GM20000 (cell line): ENCODE data around the gene PRAMEF1.
"Not testable (repeated sequence)": the region's sequence is repeated elsewhere in the genome, so short reads cannot be mapped to it uniquely, and the experiment has no call there.

ENCODE experiments used
- DNase-seq: peaks from one replicate; pipeline ENCODE4 v3.0.0; 2012; ENCODE audit warnings: low spot score
- TF ChIP-seq, protein P1 (sequence below): IDR thresholded peaks from 2 replicates; pipeline ENCODE4 v1.5.1; 2012; ENCODE audit warnings: mild to moderate bottlenecking, control low read depth; ENCODE audit errors: extremely low read depth, missing control alignments

Gene PRAMEF1

DNA sequence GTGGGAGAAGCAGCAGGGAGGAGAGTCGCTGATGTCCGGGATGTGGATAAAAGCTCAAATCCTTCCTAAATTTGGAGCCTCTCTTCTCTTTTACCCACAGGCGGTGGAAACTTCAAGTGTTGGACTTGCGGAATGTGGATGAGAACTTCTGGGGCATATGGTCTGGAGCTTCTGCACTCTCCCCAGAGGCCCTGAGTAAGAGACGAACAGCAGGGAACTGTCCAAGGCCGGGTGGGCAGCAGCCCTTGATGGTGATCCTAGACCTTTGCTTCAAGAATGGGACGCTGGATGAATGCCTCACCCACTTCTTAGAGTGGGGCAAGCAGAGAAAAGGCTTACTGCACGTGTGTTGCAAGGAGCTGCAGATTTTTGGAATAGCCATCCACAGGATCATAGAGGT is 15.8 kb upstream of the PRAMEF1 start:
- DNase-seq: no peak
- TF ChIP-seq, protein P1, sequence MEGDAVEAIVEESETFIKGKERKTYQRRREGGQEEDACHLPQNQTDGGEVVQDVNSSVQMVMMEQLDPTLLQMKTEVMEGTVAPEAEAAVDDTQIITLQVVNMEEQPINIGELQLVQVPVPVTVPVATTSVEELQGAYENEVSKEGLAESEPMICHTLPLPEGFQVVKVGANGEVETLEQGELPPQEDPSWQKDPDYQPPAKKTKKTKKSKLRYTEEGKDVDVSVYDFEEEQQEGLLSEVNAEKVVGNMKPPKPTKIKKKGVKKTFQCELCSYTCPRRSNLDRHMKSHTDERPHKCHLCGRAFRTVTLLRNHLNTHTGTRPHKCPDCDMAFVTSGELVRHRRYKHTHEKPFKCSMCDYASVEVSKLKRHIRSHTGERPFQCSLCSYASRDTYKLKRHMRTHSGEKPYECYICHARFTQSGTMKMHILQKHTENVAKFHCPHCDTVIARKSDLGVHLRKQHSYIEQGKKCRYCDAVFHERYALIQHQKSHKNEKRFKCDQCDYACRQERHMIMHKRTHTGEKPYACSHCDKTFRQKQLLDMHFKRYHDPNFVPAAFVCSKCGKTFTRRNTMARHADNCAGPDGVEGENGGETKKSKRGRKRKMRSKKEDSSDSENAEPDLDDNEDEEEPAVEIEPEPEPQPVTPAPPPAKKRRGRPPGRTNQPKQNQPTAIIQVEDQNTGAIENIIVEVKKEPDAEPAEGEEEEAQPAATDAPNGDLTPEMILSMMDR: no peak

DNA sequence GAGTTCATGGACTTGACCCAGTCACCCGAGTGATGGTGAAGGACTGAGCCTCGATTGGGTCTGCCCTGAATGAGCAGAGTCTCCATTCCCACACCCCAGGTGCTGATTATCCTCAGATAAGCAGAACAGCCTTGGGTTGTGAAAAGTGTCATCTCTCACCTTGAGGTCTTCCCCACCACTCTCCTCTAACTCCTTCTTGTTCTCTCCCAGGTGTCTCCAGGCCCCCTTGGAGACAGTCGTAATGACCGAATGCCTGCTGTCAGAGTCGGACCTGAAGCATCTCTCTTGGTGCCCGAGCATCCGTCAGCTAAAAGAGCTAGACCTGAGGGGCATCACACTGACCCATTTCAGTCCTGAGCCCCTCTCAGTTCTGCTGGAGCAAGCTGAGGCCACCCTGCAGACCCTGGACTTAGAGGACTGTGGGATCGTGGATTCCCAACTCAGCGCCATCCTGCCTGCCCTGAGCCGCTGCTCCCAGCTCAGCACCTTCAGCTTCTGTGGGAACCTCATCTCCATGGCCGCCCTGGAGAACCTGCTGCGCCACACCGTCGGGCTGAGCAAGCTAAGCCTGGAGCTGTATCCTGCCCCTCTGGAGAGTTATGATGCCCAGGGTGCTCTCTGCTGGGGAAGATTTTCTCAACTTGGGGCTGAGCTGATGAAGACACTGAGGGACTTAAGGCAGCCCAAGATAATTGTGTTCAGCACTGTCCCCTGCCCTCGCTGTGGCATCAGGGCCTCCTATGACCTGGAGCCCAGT is 14.2 kb upstream of the PRAMEF1 start:
- no peak for DNase-seq
- TF ChIP-seq, protein P1: no peak

DNA sequence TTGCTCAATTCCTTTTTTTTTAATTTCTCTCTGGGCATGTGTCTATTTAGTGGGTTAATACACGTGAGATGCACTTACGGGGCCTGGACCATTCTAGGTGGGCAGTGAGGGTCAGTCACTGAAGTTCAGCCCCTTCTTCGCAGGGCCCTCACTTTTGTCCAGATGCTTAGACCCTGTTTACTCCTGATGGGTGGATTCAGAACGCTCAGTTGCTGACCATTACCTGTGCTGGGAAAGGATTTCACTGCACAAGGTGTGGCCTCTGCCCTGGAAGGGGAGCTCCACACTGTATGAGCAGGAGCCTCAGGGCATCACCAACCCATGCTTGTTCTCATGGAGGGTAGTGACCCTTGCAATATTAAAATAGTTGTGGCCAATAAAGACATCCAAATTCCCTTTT is 13.1 kb upstream of the PRAMEF1 start:
- DNase-seq: no peak
- TF ChIP-seq, protein P1: no peak

DNA sequence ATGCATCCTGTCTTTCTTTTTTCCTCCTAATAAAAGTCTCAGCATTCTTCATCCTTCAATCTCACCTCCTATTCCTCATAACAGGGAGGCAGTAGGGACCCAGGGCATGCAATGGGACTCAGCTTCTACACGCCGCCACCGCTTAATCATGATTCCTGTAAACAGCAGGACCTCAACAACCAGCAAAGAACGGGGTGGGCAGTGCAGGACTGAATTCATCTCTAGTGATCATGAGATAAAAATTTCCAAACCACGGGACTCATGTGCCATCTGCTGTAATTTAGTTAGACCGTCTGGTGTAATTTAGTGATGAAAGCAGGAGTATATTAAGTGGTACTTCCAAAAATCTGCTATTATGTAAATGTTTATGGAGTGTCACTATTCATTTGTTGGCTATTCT is 12.3 kb upstream of the PRAMEF1 start:
- no peak for DNase-seq
- TF ChIP-seq, protein P1: no peak

DNA sequence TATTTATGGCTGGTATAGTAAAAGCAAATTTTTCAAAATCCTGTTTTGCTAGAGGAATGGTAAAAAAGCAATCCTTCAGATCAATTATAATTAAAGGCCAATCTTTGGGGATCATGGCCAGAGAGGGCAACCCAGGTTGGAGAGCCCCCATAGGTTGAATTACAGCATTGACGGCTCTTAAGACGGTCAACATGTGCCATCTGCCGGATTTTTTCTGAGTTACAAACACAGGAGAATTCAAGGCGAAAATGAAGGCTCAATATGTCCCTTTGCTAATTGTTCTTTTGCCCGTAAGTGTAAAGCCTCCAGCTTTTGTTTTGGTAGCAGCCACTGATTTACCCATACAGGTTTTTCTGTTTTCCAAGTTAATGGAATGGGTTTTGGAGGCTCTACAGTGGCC is 9.7 kb upstream of the PRAMEF1 start:
- DNase-seq: not testable (repeated sequence)

DNA sequence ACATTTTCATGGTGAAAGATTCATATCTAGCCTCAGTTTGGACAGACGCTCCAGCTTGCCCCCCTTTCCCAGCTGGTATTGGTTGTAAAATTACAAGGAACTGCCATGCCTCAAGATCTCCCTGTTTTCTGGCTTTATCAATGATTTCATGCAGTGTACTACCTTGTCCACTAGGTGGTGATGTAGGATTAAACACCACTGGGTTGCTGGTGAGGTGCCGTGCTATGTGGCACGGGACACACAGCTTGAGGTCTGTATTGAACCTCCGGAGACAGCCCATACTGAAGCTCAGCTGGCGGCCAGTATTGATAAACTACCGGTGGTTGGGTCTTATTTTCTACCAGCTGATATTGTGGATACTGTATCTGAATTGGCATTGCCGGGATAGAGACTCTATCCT is 7.4 kb upstream of the PRAMEF1 start:
- not testable (repeated sequence) for DNase-seq

DNA sequence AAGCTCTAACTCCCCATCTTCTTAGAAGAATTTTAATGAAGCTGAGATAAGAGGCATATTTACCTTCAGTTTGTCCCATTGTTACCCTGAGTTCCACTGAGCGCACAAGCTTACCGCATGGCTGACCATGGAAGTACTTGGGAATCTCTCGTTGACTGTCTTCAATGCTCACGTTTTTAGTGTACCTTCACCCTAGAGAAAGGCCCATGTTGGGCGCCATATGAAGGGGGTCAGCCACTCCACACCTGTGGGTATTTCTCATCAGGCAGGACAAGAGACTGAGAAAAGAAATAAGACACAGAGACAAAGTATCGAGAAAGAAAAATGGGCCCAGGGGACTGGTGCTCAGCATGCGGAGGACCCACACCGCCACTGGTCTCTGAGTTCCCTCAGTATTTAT is 6.5 kb upstream of the PRAMEF1 start:
- DNase-seq: not testable (repeated sequence)

DNA sequence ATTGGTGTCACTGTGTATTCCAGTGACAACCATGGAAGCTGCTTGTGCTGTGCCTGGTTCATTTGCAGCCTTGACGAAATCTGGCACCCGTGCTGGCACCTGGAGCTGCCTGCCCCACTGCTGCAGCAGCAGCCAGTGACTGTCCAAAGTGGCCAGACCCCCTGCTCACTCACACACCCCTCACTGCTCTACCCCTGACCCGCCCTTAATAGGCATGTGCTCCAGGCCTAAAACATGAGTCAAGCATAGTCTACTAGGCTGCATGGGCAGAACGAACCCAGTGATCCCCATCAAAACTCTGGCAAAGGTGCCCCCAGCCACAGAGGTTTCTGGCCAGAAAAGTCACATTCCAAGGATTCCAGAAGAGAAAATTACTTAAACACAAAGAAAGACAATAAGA is 7.7 kb downstream of the PRAMEF1 start:
- TF ChIP-seq, protein P1: no peak
- no peak for DNase-seq

DNA sequence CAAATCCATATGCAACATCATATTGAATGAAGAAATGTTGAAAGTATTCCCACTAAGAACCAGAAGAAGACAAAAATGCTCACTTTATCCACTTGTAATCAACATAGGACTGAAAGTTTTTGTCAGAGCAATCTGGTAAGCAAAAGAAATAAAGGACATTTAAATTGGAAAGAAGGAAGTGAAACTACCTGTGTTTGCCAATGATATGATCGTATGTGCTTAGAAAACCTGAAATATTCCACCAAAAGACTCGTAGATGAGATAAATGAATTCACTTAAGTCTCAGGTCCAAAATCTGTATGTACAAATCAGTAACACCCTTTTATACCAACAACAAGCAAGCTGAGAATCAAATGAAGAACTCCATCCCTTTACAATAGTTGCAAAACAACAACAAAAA is 8.5 kb downstream of the PRAMEF1 start:
- TF ChIP-seq, protein P1: no peak
- DNase-seq: no peak
